ENCODE results near the gene C2orf92.
"Not testable (repeated sequence)": the region's sequence is repeated elsewhere in the genome, so short reads cannot be mapped to it uniquely, and the experiment has no call there.

The C2orf92 gene

DNA sequence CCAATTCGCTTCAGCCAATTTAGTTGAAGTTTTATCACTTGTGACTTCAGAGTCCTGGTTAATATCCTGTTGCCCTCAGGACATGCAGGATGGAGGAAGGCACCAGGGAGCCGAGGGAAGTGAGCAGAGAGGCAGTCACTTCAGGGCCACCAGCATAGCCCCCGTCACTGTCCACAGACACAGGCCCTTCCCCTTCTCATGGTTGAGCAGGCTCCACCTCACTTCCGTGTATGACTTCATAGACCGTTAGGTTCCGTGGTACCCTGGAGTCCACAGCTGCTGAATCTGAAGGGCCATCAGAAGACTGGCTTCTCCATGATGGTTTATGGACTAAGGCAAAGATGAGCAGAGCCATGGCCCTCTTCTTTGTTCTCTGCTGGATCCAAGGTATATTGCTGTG is at the start of gene C2orf92:
Gene C2orf92, plus strand, starts transcription at position 266 of the 400 bp plus-strand sequence. Its CDS starts 76 bp downstream, at position 342.
- DNase-seq: no peak

DNA sequence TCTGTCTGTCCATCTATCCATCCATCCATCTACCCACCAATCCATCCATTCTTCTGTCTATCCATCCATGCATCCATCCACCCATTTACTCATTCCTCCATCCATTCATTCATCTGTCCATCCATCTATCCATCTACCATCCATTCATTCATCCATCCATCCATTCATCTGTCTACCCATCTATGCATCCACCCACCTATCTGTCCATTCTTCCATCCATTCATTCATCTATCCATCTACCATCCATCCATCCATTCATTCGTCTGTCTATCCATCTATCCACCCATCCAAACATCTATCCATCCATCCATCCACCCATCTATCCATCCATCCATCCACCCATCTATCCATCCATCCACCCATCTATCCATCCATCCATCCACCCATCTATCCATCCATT is 49.0 kb upstream of the C2orf92 start:
- not testable (repeated sequence) for DNase-seq

DNA sequence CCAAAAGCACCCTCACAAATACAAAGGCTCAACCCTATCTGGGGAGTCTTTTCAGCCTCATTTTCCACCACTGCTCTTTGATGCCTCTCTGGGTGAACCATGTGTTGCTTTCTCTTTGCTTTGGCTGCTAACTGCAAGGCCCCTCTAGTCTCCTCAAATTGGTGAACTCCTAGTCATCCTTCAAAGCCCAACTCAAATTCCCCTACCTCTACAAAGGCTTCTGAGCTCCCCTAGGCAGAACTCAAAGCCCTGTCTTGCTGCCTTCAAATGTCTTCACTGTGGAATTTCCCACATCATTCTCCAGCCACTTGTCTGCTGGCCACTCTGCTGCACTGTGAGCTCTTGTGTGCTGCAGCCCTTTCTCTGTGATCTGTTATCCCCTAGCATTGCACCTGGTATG is 46.5 kb upstream of the C2orf92 start:
- peak in 2 of 3 donors; percentile 20 to 34 for DNase-seq

DNA sequence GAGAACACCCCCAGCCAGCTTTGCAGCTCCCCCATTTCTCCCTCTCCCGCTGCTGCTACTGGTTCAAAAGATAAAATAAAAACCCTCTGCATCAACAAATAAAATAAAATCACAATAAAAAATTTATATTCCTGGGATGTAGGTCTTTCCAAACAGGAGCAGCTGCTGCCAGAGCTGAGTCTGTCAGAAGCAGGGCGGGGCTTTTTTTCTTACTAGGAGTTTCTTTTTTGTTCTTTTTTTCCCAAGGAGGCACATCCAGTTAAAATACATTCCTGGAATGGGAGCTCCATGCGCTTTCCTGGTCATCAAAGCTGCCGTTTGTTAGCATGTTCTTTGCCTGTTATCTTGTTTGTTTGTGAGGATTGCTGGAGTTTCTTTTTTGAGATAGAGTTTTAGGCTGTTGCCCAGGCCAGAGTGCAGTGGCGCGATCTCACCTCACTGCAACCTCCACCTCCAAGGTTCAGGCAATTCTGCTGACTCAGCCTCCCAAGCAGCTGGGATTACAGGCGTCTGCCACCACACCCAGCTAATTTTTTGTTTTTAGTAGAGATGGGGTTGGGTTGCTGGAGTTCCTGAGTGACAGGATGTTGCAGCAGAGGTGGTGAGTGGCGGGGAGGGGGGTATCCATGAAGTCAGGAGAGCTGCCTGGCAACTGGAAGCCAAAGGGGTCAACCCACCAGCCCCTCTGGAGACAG is 44.0 kb upstream of the C2orf92 start:
- not testable (repeated sequence) for DNase-seq

DNA sequence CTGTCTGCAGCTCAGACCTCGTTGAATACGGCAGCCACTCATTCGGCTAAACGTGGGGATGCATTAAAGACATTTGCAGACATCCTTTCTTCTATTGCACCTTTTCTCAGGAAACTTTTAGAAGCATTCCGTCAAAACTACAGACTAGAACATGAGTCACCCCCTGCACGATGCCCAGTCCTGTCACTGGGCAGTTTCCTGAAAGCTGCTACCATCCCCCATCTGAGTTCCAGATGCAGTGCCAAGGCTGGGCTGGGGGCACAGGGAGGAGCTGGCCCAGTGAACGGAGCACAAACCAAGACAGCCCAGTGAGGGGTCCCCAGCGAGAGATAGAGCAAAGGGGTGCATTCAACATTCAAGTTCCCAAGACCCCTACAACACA is 43.5 kb upstream of the C2orf92 start:
- DNase-seq: not testable (repeated sequence)

DNA sequence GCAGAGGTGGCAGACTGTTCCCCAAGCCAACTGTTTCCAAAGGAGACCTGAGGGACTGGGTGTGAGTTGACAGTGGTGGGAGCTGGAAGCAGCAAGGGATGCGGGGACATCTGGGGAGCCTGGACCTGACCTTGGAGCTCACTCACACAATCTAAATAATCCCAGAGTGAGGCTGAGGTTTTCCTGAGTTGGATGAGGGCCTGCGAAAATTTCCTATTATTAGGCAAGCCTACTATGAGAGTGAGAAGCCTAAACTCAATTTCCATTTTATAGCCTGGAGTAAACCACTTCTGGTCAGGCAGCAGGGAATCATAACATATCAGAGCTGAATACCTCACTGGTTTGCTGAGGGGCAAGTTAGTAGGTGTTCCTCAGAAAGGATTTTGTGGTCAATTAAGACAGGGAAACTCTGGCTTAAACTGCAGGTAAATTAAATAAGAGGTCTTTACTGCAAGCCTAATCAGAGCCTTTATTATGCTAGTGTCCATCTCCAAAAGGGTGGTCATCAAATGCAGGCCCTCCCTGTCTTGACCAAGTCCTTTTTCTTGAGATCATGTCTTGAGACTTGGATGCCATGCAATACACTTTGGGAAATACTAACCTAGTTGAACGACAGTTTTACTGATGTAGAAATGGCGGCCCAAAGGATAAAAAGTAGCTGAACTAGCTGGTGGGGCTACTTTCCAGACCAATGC is 25.3 kb upstream of the C2orf92 start:
- DNase-seq: no peak

DNA sequence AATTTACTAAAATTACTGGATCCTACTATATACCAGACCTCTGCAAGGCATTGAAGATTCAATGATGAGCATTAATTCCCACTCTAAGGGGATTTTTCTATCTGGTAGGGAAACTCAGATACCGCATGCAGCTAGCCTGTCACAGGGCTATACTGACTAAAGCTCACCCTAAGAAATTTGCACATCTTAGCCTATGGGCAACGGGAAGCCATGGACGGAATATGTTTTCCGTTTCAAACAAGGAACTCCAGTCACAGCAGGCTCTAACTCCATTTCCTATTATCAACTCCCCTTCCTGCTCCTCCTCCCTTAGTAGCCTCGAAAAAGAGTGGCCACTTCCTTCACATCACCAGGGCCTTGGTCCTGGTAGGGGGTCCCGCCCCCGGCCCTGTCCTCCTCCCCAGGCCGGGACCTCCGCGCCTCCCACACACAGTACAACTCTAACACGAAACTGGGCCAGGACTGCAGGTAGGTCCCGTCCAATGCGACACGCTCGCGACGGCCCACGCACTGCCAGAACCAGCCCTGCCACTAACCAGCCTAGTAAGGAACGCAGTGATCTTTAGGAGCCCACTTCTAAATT is 24.3 kb upstream of the C2orf92 start:
- DNase-seq: peak; percentile 70 to 82 (median 70)

DNA sequence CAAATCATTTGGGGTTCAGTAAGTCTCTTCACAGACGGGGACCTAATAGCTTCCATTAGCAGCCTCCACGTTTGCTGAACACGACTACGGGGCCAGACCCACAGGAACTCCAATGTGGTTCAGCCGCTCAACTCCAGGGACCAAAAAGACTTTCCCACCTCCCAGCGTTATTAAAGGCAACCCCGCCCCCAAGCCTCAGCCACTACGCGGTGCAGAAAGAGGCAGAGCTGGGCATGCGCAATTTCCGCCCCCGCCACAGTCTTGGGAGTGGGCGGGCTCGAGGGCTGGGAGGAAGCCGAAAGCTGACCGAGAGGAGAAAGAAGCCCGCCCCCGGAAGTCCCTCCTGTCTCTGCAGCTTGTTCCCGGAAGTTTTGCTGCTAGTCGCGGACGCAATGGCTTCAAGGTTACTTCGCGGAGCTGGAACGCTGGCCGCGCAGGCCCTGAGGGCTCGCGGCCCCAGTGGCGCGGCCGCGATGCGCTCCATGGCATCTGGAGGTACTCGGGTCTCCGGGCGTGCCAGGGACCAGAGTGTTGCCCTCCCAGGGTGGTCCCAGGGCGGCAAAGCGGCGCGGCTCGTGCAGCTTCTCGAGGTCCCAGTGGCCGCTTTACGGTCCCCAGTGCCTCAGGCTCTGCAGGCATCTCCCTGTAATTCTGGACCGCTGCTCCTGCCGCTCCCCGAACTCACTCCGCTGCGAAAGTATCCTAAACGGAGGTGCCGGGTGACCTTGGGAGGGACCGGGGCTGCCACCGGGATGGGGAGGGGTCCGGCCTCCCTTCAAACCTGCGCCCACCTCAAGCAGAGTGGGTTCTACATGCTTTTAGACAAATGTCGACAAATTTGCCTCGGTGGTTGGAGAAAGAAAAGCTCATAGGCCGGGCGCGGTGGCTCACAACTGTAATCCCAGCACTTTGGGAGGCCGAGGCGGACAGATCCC is 23.6 kb upstream of the C2orf92 start, which contains the start of gene COX5B:
Gene COX5B, plus strand, starts transcription at position 368 of the 935 bp plus-strand sequence. Its CDS starts 25 bp downstream, at position 393.
- peak; percentile 99 for DNase-seq

DNA sequence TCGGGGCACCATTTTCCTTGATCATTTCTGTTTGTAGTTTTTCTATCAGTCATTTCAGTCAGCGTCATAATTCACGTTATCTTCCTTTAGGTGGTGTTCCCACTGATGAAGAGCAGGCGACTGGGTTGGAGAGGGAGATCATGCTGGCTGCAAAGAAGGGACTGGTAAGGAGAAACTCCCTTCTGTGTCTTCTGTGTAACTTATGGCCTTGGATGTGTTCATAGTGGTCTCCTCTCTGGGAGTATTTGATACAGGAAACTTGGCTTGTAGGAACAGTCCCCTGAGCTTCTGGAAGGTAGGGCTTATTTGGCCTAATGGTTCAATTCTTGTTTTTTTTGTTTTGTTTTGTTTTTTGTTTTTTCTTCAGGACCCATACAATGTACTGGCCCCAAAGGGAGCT is 22.5 kb upstream of the C2orf92 start:
- no peak for DNase-seq

DNA sequence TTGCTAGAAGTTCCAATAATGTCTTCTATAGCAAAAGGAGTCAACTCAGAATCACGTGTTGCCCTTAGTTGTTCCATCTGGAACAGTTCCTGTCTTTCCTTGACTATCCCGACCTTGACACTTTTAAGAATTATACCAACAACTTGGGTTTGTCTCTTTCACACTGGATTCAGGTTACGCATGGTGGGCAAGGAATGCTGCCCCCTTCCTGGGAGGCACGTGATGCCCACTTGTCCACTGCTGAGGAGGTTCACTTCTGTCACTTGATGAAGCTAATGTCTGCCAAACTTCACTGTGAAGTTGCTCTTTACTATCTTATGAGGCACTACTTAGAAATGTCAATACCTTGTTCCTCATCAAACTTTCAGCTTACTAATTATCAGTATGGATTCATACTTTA is 18.4 kb upstream of the C2orf92 start:
- DNase-seq: no peak

DNA sequence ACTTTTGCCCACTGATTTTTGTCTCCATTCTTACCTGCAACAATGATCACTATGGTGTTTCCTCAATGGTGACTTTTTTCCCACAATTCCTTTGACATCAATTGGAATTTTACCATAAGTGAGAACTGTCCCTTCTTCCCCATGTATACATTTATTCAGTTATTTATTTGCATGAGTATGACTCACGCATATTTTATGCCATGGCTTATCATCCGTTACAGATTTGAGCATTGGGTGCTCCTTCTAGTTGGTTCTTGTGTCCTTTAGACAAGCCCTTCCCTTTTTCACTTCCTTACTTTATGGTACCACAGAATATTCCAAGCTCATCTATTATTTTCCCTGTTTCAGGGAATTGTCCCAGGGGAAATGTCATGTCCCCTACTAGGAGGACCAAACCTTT is 16.0 kb upstream of the C2orf92 start:
- DNase-seq: peak in 2 of 3 donors; percentile 37 to 65

DNA sequence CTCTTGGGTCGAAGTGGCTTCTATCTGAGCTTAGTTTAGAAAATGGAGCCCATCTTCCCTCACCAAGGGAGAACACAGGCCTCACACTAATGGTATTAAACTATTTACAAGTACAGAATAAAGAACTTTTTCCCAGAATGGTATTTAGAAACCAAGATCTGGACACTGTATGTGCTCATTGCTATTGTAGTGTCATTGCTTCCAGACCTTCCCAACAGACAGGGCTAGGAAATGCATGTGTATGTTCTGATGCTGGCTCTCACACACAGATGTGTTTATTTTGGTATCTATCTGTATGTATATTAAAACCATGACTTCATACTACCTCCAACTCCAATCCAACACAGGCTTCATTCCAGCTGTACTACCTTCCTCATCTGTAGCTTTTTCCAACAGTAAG is 15.6 kb upstream of the C2orf92 start:
- DNase-seq: no peak

DNA sequence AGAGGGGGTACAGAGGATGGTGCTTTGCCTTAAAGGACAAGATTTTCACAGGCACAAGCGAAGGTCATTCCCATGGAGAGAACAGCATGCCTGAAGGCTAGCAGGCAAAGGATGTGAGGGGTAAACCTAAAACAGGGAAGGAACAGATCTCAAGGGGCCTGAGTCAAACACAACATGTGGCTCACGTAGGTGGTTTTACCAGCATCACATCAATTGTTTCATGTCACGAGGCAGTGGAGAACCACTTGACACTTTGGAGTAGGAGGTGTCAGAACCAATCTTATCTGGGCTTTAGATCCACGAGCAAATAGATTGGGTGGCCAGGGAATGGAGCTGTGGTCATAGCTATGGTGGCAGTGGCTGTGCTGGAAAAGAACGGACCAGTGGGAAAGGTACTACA is 15.2 kb upstream of the C2orf92 start:
- DNase-seq: peak in 2 of 3 donors; percentile 20 to 33

DNA sequence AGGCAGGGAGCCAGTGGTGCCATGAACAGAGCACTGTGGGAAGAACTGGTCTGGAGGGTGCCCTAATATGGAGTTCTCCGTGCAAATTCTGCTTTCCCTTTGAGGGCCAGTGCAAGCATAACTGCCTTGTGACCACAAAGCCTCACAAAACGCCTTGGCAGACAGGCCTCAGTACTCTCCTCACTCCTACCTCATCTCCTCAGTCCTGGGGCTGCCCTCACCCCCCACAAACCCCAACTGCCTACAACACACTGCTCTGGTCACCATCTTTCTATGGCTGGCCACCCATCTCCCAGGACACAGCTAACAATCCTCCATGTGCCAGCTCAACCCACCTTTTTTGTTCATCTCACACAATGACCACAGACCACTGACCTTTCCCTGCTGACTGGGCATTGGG is 14.7 kb upstream of the C2orf92 start:
- DNase-seq: no peak

DNA sequence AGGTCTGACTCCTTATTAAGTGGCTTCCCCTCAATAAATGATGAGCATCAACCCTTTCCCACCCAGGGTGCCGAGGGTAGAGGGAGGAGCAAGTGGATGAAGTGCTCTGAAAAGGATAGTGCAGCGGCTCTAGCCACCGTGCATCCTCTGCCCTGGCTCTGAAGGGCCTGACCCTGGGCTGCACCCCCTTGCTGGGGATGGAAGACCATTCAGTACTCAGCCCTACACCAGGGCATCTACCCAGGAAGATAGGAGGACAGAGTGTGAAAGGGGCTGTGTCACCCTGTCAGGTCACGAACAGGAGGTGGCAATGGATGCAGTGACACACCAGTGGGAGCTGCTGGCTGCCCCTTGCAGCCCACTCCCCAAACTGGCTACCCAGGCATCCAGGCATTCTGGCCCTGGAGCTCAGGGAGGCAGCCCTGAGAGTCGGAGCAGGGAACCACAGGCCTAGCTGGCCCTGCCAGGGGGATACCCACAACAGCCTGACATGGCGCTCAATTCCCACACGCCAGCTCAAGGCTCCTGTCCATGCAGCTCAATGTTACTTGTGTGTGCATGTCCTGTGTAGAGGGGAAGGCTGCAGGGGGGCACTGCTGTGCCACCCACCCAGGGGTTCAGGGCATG is 13.3 kb upstream of the C2orf92 start:
- no peak for DNase-seq

DNA sequence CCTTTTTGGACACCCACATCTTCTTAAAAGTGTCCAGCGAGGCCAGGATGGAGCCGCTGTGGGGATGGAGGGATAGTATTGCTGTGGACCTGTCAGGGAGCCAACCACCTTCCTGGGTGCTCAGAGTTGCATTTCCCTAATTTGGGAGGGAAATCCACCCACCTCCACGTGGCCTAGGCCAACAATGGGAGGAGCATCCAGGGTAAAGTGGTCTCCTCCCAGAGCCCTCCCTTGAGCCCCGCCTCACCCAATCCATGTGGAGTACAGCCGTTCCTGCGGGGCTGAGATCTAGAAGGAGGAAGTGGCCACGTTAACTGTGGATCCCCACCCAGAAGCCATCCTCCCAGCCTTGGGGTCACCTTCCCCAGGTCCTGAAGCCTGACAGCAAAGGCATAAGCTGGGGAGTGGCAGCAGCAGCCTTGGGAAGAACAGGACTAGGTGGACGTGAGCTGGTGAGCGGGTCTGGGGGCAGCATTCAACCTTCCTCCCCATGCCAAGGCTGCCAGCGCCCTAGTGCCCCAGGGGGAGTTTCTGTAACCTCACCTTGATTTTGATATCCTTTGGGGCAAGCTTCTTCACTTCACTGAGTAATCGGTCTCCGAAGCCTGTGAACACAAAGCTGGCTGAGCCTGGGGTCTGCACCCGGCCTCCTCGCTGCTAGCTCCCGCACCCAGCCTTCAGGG is 12.5 kb upstream of the C2orf92 start:
- peak in 1 of 3 donors; percentile 25 for DNase-seq

DNA sequence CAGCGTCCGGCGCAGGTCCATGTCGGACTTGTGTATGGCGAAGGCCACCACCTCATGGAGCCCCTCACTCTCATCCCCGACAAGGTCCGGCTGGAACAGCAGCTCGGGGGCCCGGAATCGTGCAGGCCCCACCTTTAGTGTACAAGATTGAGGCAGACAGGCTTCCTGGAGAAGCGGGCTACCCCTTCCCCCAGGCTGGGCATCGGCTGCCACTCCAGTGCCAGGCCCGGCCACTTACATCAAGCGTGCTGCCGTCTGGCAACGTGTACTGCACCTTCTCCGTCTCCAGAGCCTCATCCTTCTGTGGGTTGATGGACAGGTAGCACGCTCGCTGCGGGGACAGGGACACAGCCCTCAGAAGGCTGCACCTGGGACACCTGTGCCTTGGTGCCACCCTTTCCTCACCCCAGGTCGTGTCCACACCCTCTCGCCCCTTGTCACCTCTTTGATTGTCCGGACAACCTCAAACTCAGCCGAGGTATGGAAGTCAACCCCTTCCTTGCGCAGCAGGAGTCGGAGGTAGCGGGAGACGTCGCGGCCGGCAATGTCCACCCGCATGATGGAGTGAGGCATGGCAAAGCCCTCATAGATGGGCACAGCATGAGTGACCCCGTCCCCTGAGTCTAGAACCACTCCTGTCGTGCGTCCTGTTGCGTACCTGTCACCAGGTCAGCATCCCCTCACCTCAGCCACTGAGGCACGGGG is 11.4 kb upstream of the C2orf92 start:
- no peak for DNase-seq

DNA sequence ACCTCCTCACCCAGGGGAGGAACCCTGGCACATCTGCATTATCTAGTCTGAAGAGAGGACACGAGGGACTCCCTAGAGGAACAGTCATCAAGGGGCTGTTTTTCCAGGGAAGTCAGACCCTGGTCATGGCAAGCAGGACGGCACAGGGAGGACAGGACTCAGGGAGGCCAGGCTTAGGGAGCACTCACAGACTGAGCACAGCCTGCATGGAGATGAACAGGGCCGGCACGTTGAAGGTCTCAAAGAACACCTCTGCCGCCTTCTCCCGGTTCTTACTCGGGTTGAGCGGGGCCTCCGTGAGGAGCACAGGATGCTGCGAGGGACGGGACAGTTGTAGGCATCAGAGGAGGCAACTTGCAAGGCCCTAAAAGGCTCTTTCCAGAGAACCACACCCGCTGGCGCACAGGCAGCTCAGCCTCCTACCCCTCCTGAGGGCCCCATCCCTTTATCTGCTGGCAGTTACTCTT is 10.8 kb upstream of the C2orf92 start:
- DNase-seq: no peak

DNA sequence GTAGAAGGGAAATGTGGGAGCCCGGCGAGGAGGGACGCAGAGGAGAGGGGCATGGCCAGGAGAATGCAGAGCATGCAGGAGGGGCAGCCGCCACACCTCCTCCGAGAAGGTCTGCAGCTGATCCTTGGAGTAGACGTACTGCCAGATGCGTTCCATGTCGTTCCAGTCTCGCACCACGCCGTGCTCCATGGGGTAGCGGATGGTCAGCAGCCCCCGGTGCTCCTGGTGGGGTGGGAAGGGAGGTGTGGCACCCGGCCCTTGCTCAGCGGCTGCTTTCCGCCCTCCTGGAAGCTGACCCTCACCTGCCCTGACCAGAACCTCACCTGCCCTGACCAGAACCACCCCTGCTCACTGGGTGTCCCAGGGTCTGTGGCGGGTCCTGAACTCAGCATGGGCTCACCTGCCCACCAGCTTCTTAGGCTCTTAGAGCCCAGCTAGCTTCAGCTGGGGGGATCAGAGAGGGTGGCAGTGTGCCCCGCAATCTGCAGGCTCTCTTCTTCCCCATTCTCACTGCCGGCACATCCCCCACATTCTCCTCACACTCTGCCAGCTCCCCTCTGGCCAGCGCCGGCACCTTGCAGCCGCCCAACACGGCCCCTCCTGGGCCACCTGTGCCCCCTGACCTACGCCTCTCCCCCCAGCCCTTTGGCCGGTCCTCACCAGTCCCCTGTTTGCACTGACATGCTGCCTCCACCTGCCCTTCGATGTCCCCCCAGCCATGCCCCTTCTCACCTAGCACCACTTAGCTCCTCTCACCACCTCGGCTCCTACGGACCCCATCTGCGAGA is 10.1 kb upstream of the C2orf92 start:
- no peak for DNase-seq

Data from suppressor macrophage treated with lipopolysaccharide for 1 hour (primary cell).